Adrenal gland (tissue), 12 donors: Measurements from ENCODE around the gene RNF144B. TPM values are rescaled to one million over a fixed set of nuclear protein-coding genes. Genes with fewer than 3 reads are reported as not detected.

Experiments used
- DNase-seq, 7 donors: peaks; one replicate each; pipeline ENCODE4 v3.0.0-alpha.2; 2019 to 2020
- H3K27ac ChIP-seq, 5 donors: fragments of 200-600 bp; sonication (generic) in 4 of 5; 1 replicate in 3 of 5; 2 replicates in 2 of 5; pipeline versions ENCODE4 v1.5.1 to v1.8.0; 2016 to 2020; ENCODE audit warnings: mild to moderate bottlenecking in 1 of 5
- H3K27me3 ChIP-seq: fragments of 200-600 bp; 2 replicates; pipeline ENCODE4 v1.8.0; 2021
- H3K36me3 ChIP-seq, 2 donors: fragments of 200-600 bp; replicated peaks in 1 of 2; 1 replicate in 1 of 2; 2 replicates in 1 of 2; pipeline versions ENCODE4 v1.5.1 to v1.8.0; 2018 to 2022
- H3K4me1 ChIP-seq, 2 donors: fragments of 200-600 bp; replicated peaks in 1 of 2; 1 replicate in 1 of 2; 2 replicates in 1 of 2; pipeline versions ENCODE4 v1.5.1 to v1.8.0; 2018 to 2021
- H3K4me3 ChIP-seq, 4 donors: fragments of 200-600 bp; sonication (generic) in 3 of 4; one replicate each; pipeline ENCODE4 v1.5.1; 2016 to 2018
- H3K9me3 ChIP-seq, 3 donors: fragments of 200-600 bp; sonication (generic) in 1 of 3; replicated peaks in 1 of 3; 1 replicate in 2 of 3; 2 replicates in 1 of 3; pipeline versions ENCODE4 v1.5.1 to v1.8.0; 2016 to 2021
- POLR2A ChIP-seq, 2 donors: fragments of 450-650 bp; IDR thresholded peaks; one replicate each; pipeline ENCODE4 v1.6.1; 2017; ENCODE audit warnings: antibody characterized with exemption in 2 of 2, mild to moderate bottlenecking in 2 of 2, moderate library complexity in 1 of 2
- WGBS, 4 donors: extraction: QIAGEN DNeasy Blood & Tissue Kit in 2 of 4; methylation state at CpG; one replicate each; pipeline versions ENCODE4 v1.1.5 to v1.1.7; 2013 to 2017; 5-methylcytosine and 5-hydroxymethylcytosine counted together
- intact Hi-C, 2 donors: fragments of 100-400 bp; cut with DNase I; formaldehyde crosslinking; loops; one replicate each; pipeline versions ENCODE4 v1.14.1 to v1.15.0; 2022 to 2023
- polyA plus RNA-seq, 3 donors: library from polyadenylated mRNA; stranded (reverse); fragments of 200-250 nt in 2 of 3; fragments of 350-450 nt in 1 of 3; fragmentation: Illumina TruSeq in 1 of 3; extraction: RNeasy Lipid Tissue Mini Kit (QIAGEN cat#74804) in 1 of 3; gene quantifications; one replicate each; pipeline ENCODE4 v1.2.3, GENCODE V29; 2013 to 2014
- total RNA-seq, 9 donors: library from RNA; depleted of rRNA in 4 of 9; stranded (reverse); fragments of >200 nt in 4 of 9; fragments of 120-200 nt in 1 of 9; fragmentation: NEBNext Ultra II Directional in 1 of 9; extraction: Animal tissue kit (Norgen Biotek cat#: 25700) in 1 of 9; gene quantifications; one replicate each; pipeline versions ENCODE4 v1.1.0 to v1.2.4, GENCODE V29; 2013 to 2023
- TF ChIP-seq, protein P1 (sequence below), 6 experiments: fragments of 450-650 bp in 4 of 6; fragments of 200-600 bp in 2 of 6; sonication (generic) in 1 of 6; IDR thresholded peaks; 1 replicate in 5 of 6; 2 replicates in 1 of 6; pipeline versions ENCODE4 v1.5.1 to v1.8.0; 2016 to 2021; ENCODE audit warnings: antibody characterized with exemption in 6 of 6, mild to moderate bottlenecking in 2 of 6, moderate library complexity in 1 of 6
- donor health status: healthy with polysubstance abuse.
- donor health status: Bipolar disorder and iron deficiency.
- donor health status: DM: yes; HTN: yes; CAD: no.
- donor health status: DM: no; HTN: no; CAD: no.
- donor health status: DM: no; HTN: no; CAD: no.
- donor health status: DM: yes; HTN: yes; CAD: no.

Gene RNF144B
- total and polyA plus RNA-seq, 12 donors, result 1.9 to 11.0 (median 7.4) TPM

- H3K9me3 ChIP-seq, result no peaks in the 10 kb centered on the region
- no peak for DNase-seq
- 49 to 69% (median 65%) methylated on average over 1 of the region's 1 CpG for WGBS, 4 donors
- H3K4me3 ChIP-seq, result no peak overlapping the region
- H3K4me1 ChIP-seq, result no peaks in the 10 kb centered on the region
- H3K27me3 ChIP-seq, result no peaks in the 10 kb centered on the region
- intact Hi-C loops, result no loop called here
- TF ChIP-seq, protein P1, sequence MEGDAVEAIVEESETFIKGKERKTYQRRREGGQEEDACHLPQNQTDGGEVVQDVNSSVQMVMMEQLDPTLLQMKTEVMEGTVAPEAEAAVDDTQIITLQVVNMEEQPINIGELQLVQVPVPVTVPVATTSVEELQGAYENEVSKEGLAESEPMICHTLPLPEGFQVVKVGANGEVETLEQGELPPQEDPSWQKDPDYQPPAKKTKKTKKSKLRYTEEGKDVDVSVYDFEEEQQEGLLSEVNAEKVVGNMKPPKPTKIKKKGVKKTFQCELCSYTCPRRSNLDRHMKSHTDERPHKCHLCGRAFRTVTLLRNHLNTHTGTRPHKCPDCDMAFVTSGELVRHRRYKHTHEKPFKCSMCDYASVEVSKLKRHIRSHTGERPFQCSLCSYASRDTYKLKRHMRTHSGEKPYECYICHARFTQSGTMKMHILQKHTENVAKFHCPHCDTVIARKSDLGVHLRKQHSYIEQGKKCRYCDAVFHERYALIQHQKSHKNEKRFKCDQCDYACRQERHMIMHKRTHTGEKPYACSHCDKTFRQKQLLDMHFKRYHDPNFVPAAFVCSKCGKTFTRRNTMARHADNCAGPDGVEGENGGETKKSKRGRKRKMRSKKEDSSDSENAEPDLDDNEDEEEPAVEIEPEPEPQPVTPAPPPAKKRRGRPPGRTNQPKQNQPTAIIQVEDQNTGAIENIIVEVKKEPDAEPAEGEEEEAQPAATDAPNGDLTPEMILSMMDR (IDR thresholded peaks at IDR 0.05), result no peak
- no peak for TF ChIP-seq POLR2A (IDR thresholded peaks at IDR 0.05)
- H3K36me3 ChIP-seq, result no peaks in the 10 kb centered on the region
- H3K27ac ChIP-seq, result no peak overlapping the region
Measured at GRCh38 chr6:18414116-18414515, 27.0 kb downstream of the RNF144B start.

- TF ChIP-seq POLR2A (IDR thresholded peaks at IDR 0.05), result no peak
- TF ChIP-seq, protein P1 (IDR thresholded peaks at IDR 0.05), result no peak
- Histone ChIP-seq H3K27ac (no peak overlapping the region), H3K27me3 (no peaks in the 10 kb centered on the region), H3K9me3 (no peaks in the 10 kb centered on the region), H3K4me1 (no peaks in the 10 kb centered on the region), H3K4me3 (no peak overlapping the region), H3K36me3 (no peaks in the 10 kb centered on the region)
- no peak for DNase-seq
- intact Hi-C loops, result no loop called here
- 86 to 92% (median 89%) methylated on average over 11 of the region's 11 CpGs for WGBS, 4 donors
Measured at GRCh38 chr6:18415207-18415606, 28.1 kb downstream of the RNF144B start.

- 69 to 80% (median 72%) methylated on average over 4 of the region's 4 CpGs for WGBS, 4 donors
Measured at GRCh38 chr6:18415671-18416340, 28.7 kb downstream of the RNF144B start.

DNA sequence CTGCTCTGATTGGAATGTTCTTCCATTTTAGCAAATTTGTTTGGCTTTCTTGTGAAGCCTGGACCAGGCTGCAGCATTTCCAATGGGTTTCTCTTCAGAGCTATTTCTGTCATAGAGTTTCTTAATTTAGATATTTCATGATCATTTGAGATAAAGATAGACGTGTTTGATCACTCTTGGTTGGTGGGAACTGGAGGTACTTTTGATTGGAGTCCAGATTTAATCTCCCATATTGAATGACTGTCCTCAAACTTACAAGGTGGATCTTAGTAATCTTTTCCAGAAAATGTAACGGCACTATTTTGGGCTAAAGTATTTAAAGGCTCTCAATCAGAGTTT, 29.2 kb downstream of the RNF144B start:
- Histone ChIP-seq H3K4me3 (no peak overlapping the region), H3K9me3 (no peaks in the 10 kb centered on the region), H3K36me3 (no peaks in the 10 kb centered on the region), H3K27ac (no peak overlapping the region), H3K27me3 (no peaks in the 10 kb centered on the region), H3K4me1 (no peaks in the 10 kb centered on the region)
- intact Hi-C loops, result no loop called here
- TF ChIP-seq, protein P1 (IDR thresholded peaks at IDR 0.05), result no peak
- TF ChIP-seq POLR2A (IDR thresholded peaks at IDR 0.05), result no peak
- 63 to 77% (median 71%) methylated on average over 2 of the region's 2 CpGs for WGBS, 4 donors
- DNase-seq, result no peak

More at GRCh38 chr6:18415671-18416340, 28.7 kb downstream of the RNF144B start:
- Histone ChIP-seq H3K27ac (no peak overlapping the region), H3K4me1 (no peaks in the 10 kb centered on the region), H3K9me3 (no peaks in the 10 kb centered on the region), H3K27me3 (no peaks in the 10 kb centered on the region), H3K4me3 (no peak overlapping the region), H3K36me3 (no peaks in the 10 kb centered on the region)
- intact Hi-C loops, result no loop called here
- no peak for TF ChIP-seq POLR2A (IDR thresholded peaks at IDR 0.05)
- TF ChIP-seq, protein P1 (IDR thresholded peaks at IDR 0.05), result no peak
- DNase-seq, result no peak
